ENCODE results near the gene MINDY4. TPM values are rescaled to one million over a fixed set of nuclear protein-coding genes. Genes with fewer than 3 reads are reported as not detected.

The MINDY4 gene
- total RNA-seq, 2 experiments from 2014 or later, result 0.36 to 0.60 TPM

DNA sequence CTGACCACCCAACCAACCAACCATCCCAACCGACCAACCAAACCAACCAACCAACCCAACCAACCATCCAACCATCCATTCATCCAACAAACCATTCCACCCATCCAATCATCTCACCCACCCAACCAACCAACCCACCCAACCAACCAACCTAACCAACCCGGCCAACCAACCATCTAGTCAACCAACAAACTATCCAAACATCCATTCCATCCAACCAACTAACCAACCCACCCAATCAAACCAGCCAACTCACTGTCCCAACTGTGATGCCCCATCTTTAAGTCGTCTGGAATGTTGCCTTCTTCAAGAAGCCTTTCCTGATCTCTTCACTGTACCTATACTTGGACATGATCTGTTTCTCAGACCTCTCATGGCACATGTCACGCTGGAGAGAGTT lies 31.6 kb downstream of the MINDY4 start:
- TF ChIP-seq CTCF (IDR thresholded peaks at IDR 0.05), result no peak
- CTCF ChIA-PET, result no interaction called here
- H3K36me3 Mint-ChIP-seq (ENCODE audit: low read depth), result no peaks in the 10 kb centered on the region
- Histone ChIP-seq H3K27ac (ENCODE audit: low read depth in 1 of 2, low read length in 2 of 2) (no peak overlapping the region), H3K4me3 (ENCODE audit: low read length) (no peak overlapping the region), H3K36me3 (ENCODE audit: insufficient read depth, low read length) (no peaks in the 10 kb centered on the region), H3K9me3 (ENCODE audit: control insufficient read depth in 1 of 2, insufficient read depth in 1 of 2, low read length in 2 of 2) (no peaks in the 10 kb centered on the region), H3K27me3 (ENCODE audit: control insufficient read depth in 1 of 2, insufficient read depth in 2 of 2, low read length in 2 of 2) (no peaks in the 10 kb centered on the region), H3K4me1 (ENCODE audit: insufficient read depth, low read length) (peaks cover 3% of the 10 kb centered on the region)
- H3K27ac Mint-ChIP-seq, result no peak overlapping the region
- H3K9me3 Mint-ChIP-seq, result no peaks in the 10 kb centered on the region
- H3K4me3 Mint-ChIP-seq, result no peak overlapping the region
- ATAC-seq (ENCODE audit: poor library complexity) (no peak), DNase-seq (no peak)
- no peaks in the 10 kb centered on the region for H3K27me3 Mint-ChIP-seq
- POLR2A ChIA-PET, result no interaction called here
- intact Hi-C loops (cut with DNase I, micrococcal nuclease), result no loop called here
- H3K4me1 Mint-ChIP-seq (ENCODE audit: low read depth), result no peaks in the 10 kb centered on the region

DNA sequence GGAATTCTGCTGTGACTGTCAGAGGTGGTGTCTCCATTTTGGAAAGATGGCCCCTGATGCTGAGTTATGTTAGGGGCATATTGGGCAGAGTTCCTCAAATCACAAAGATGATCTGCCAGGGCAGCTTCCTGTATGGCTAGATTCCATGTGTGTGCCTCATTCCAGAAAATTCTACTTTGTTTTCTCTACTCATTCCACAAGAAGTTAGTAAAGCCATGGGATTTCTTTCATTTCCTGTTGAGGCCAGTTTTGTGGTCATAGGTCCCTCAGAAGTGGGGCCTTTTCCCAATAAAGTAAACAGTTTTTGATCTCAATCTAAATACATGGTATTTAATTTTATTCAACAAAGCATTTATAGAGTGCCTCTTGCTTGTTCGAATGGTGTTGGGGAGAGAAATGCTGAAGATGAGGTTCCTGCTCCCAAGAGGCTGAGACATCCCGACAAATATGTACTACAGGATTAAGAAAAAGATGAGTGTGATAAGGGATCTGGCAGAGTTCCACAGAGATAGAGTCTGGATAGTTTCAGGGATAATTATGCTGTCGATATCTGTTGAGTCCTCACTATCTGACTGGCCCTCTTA lies 33.0 kb downstream of the MINDY4 start:
- CTCF ChIA-PET, result no interaction called here
- no peak overlapping the region for H3K27ac Mint-ChIP-seq
- no peak for DNase-seq
- POLR2A ChIA-PET, result no interaction called here
- Histone ChIP-seq H3K36me3 (ENCODE audit: insufficient read depth, low read length) (no peaks in the 10 kb centered on the region), H3K4me3 (ENCODE audit: low read length) (no peak overlapping the region), H3K27me3 (ENCODE audit: control insufficient read depth in 1 of 2, insufficient read depth in 2 of 2, low read length in 2 of 2) (no peaks in the 10 kb centered on the region), H3K9me3 (ENCODE audit: control insufficient read depth in 1 of 2, insufficient read depth in 1 of 2, low read length in 2 of 2) (no peaks in the 10 kb centered on the region), H3K27ac (ENCODE audit: low read depth in 1 of 2, low read length in 2 of 2) (no peak overlapping the region), H3K4me1 (ENCODE audit: insufficient read depth, low read length) (peaks cover 3% of the 10 kb centered on the region)
- H3K9me3 Mint-ChIP-seq, result no peaks in the 10 kb centered on the region
- TF ChIP-seq CTCF (IDR thresholded peaks at IDR 0.05), result no peak
- no peaks in the 10 kb centered on the region for H3K27me3 Mint-ChIP-seq
- ATAC-seq (ENCODE audit: poor library complexity), result no peak
- no peaks in the 10 kb centered on the region for H3K36me3 Mint-ChIP-seq (ENCODE audit: low read depth)
- H3K4me1 Mint-ChIP-seq (ENCODE audit: low read depth), result no peaks in the 10 kb centered on the region
- no peak overlapping the region for H3K4me3 Mint-ChIP-seq
- intact Hi-C loops (cut with DNase I, micrococcal nuclease), result no loop called here

DNA sequence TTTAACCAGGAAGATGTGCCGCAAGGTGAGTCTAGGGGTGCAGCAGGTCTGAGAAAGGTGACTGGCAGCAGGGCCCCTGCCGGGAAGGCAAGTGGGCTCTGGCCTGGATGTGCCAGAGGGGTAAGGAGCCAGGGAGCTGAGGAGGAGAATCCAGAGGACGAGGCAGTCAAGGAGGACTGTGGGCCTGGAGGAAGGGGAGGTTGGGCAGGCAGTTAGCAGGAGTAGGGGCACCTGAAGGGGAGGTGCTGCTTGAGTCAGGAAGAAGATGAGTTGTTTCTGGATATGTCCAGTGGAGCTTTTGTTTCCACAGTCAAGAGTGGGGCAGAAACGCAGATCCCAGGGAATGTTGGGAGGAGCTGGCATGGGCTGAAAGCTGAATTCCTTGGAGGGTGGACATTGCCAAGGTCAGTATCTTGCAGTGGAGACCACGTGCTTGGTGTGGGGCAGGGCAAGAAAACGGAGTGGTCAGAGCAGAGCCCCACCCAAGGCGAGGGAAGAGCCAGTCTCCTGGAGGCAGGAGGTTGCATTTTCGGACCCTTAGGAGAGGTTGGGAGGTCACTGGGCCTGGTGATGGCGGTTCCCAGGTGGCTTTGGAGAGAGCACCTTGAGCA lies 34.0 kb downstream of the MINDY4 start:
- CTCF ChIA-PET, result no interaction called here
- intact Hi-C loops (cut with DNase I, micrococcal nuclease), result no loop called here
- no peaks in the 10 kb centered on the region for H3K36me3 ChIP-seq (ENCODE audit: insufficient read depth, low read length)

More for the DNA sequence above, 34.0 kb downstream of the MINDY4 start:
- no peaks in the 10 kb centered on the region for H3K36me3 Mint-ChIP-seq (ENCODE audit: low read depth)
- TF ChIP-seq CTCF (IDR thresholded peaks at IDR 0.05), result no peak
- no peak for ATAC-seq (ENCODE audit: poor library complexity)
- POLR2A ChIA-PET, result no interaction called here
- no peaks in the 10 kb centered on the region for H3K4me1 Mint-ChIP-seq (ENCODE audit: low read depth)
- Histone ChIP-seq H3K9me3 (ENCODE audit: control insufficient read depth in 1 of 2, insufficient read depth in 1 of 2, low read length in 2 of 2) (no peaks in the 10 kb centered on the region), H3K27ac (ENCODE audit: low read depth in 1 of 2, low read length in 2 of 2) (no peak overlapping the region), H3K4me3 (ENCODE audit: low read length) (no peak overlapping the region), H3K4me1 (ENCODE audit: insufficient read depth, low read length) (peaks cover 3% of the 10 kb centered on the region), H3K27me3 (ENCODE audit: control insufficient read depth in 1 of 2, insufficient read depth in 2 of 2, low read length in 2 of 2) (no peaks in the 10 kb centered on the region)
- no peaks in the 10 kb centered on the region for H3K9me3 Mint-ChIP-seq
- H3K27ac Mint-ChIP-seq, result no peak overlapping the region
- no peaks in the 10 kb centered on the region for H3K27me3 Mint-ChIP-seq
- H3K4me3 Mint-ChIP-seq, result no peak overlapping the region
- DNase-seq, result no peak

Measured in CD4-positive, alpha-beta T cell (primary cell).